Measurements from ENCODE around the gene YPEL5. TPM values are rescaled to one million over a fixed set of nuclear protein-coding genes. Genes with fewer than 3 reads are reported as not detected.
A peak's percentile ranks its signal among the peaks of the same experiment; 100 is the strongest.

YPEL5 gene
- polyA plus RNA-seq, 1 donor (not counting 4 experiments of a cell fraction or from before 2014, with no cell fraction given) = 126 TPM

DNA sequence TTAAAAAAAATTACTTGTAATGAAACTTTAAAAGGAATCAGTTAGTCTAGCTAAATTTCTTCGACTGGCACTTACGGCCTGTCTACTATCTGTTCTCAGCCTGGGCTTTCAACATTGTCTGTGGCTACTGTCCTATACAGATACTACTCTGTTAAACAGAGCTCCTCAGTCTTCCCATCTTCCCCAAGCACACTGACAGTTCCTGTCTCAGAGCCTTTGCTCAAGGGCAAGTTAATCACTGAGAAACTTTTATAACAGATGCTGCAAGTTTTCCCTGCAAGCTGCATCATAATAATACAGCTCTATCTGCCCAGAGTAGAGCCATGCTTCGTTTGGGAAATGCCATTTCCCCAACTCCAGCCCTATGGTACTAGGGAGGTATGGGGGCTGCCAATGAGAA, 11.3 kb upstream of the YPEL5 start:
- Histone ChIP-seq H3K9me3 (ENCODE audit: control insufficient read depth, low read depth, low read length) (no peaks in the 10 kb centered on the region), H4K20me1 (ENCODE audit: control insufficient read depth, extremely low read depth, insufficient read depth, low read length) (no peaks in the 10 kb centered on the region), H3K27me3 (ENCODE audit: control insufficient read depth, extremely low read depth, insufficient read depth, low read length) (no peaks in the 10 kb centered on the region), H3K4me2 (ENCODE audit: control insufficient read depth, extremely low read depth, insufficient read depth, low read depth, low read length) (no peak overlapping the region), H3K4me3 (ENCODE audit: control insufficient read depth in 2 of 3, extremely low read depth in 1 of 3, insufficient read depth in 2 of 3, low read depth in 1 of 3, low read length in 3 of 3) (no peak overlapping the region), H3K79me2 (ENCODE audit: control insufficient read depth, insufficient read depth, low read length) (no peaks in the 10 kb centered on the region), H2AFZ (ENCODE audit: control insufficient read depth, low read length) (no peak overlapping the region), H3K36me3 (ENCODE audit: control insufficient read depth in 2 of 2, extremely low read depth in 1 of 2, insufficient read depth in 2 of 2, low read length in 2 of 2) (no peaks in the 10 kb centered on the region), H3K9ac (ENCODE audit: control insufficient read depth, extremely low read depth, insufficient read depth, low read length) (no peak overlapping the region), H3K27ac (ENCODE audit: control insufficient read depth, insufficient read depth, low read length) (no peak overlapping the region), H3K4me1 (ENCODE audit: control insufficient read depth, extremely low read depth, insufficient read depth, low read length) (peaks cover 32% of the 10 kb centered on the region), H3K9me1 (ENCODE audit: control insufficient read depth, extremely low read depth, insufficient read depth, low read length) (no peaks in the 10 kb centered on the region)
- FAIRE-seq = no peak
- DNase-seq (ENCODE audit: low read depth, low spot score) = no peak
- TF ChIP-seq, protein P1, sequence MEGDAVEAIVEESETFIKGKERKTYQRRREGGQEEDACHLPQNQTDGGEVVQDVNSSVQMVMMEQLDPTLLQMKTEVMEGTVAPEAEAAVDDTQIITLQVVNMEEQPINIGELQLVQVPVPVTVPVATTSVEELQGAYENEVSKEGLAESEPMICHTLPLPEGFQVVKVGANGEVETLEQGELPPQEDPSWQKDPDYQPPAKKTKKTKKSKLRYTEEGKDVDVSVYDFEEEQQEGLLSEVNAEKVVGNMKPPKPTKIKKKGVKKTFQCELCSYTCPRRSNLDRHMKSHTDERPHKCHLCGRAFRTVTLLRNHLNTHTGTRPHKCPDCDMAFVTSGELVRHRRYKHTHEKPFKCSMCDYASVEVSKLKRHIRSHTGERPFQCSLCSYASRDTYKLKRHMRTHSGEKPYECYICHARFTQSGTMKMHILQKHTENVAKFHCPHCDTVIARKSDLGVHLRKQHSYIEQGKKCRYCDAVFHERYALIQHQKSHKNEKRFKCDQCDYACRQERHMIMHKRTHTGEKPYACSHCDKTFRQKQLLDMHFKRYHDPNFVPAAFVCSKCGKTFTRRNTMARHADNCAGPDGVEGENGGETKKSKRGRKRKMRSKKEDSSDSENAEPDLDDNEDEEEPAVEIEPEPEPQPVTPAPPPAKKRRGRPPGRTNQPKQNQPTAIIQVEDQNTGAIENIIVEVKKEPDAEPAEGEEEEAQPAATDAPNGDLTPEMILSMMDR (optimal IDR thresholded peaks at IDR 0.05 in 1 of 3, IDR thresholded peaks at IDR 0.05 in 1 of 3, conservative IDR thresholded peaks at IDR 0.05 in 1 of 3; ENCODE audit: extremely low read depth in 1 of 3, insufficient read depth in 2 of 3, low read length in 3 of 3) = no peak
- TF ChIP-seq EZH2 (IDR thresholded peaks at IDR 0.05; ENCODE audit: low read length) = no peak
- dilution Hi-C loops (cut with MboI; ENCODE audit: extremely low pct_ligation_motif_present, low sequenced_read_pairs) = no loop called here

DNA sequence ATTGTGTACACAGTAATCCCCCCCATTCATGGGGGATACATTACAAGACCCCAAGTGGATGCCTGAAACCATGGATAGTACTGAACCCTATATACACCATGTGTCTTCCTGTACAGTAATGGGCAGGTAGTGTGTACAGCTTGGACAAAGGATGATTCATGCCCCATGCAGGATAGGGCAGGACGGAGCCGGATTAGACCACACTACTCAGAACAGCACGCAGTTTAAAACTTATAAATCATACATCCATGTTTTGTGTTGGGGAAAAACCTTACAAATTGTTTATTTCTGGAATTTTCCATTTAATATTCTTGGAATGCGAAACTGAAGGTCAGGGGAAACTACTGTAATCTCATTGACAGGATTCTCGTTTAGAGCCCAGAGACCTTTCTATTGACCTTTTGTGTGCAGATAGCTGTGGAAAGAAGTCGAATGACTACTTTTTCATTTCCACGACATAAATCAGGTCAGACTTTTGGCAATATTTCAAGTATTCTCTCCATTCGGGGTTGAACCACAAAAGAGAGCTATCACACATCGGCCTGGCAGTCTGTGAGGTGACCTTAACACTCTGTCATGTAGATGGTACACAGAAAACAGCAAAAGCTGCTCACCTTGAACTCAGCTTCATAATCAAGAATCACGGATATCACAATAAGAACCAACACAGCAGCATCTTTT, 9.9 kb upstream of the YPEL5 start:
- dilution Hi-C loops (cut with MboI; ENCODE audit: extremely low pct_ligation_motif_present, low sequenced_read_pairs) = no loop called here
- Histone ChIP-seq H3K9me3 (ENCODE audit: control insufficient read depth, low read depth, low read length) (no peaks in the 10 kb centered on the region), H3K27me3 (ENCODE audit: control insufficient read depth, extremely low read depth, insufficient read depth, low read length) (no peaks in the 10 kb centered on the region), H3K9ac (ENCODE audit: control insufficient read depth, extremely low read depth, insufficient read depth, low read length) (no peak overlapping the region), H3K9me1 (ENCODE audit: control insufficient read depth, extremely low read depth, insufficient read depth, low read length) (no peaks in the 10 kb centered on the region), H3K27ac (ENCODE audit: control insufficient read depth, insufficient read depth, low read length) (peak overlapping the region; percentile 69), H2AFZ (ENCODE audit: control insufficient read depth, low read length) (peak overlapping the region; percentile 40), H3K4me2 (ENCODE audit: control insufficient read depth, extremely low read depth, insufficient read depth, low read depth, low read length) (peak overlapping the region; percentile 53), H4K20me1 (ENCODE audit: control insufficient read depth, extremely low read depth, insufficient read depth, low read length) (no peaks in the 10 kb centered on the region), H3K4me1 (ENCODE audit: control insufficient read depth, extremely low read depth, insufficient read depth, low read length) (peaks cover 32% of the 10 kb centered on the region), H3K4me3 (ENCODE audit: control insufficient read depth in 2 of 3, extremely low read depth in 1 of 3, insufficient read depth in 2 of 3, low read depth in 1 of 3, low read length in 3 of 3) (peak overlapping the region in 2 of 3 experiments; percentile 4 to 24), H3K36me3 (ENCODE audit: control insufficient read depth in 2 of 2, extremely low read depth in 1 of 2, insufficient read depth in 2 of 2, low read length in 2 of 2) (no peaks in the 10 kb centered on the region), H3K79me2 (ENCODE audit: control insufficient read depth, insufficient read depth, low read length) (no peaks in the 10 kb centered on the region)
- DNase-seq (ENCODE audit: low read depth, low spot score) = no peak
- FAIRE-seq = peak; percentile 95
- TF ChIP-seq, protein P1 (optimal IDR thresholded peaks at IDR 0.05 in 1 of 3, IDR thresholded peaks at IDR 0.05 in 1 of 3, conservative IDR thresholded peaks at IDR 0.05 in 1 of 3; ENCODE audit: extremely low read depth in 1 of 3, insufficient read depth in 2 of 3, low read length in 3 of 3) = no peak
- TF ChIP-seq EZH2 (IDR thresholded peaks at IDR 0.05; ENCODE audit: low read length) = no peak

Data from keratinocyte (primary cell).